ENCODE measurements around the gene HLF.
A peak's percentile ranks its signal among the peaks of the same experiment; 100 is the strongest.

Gene HLF, protein sequence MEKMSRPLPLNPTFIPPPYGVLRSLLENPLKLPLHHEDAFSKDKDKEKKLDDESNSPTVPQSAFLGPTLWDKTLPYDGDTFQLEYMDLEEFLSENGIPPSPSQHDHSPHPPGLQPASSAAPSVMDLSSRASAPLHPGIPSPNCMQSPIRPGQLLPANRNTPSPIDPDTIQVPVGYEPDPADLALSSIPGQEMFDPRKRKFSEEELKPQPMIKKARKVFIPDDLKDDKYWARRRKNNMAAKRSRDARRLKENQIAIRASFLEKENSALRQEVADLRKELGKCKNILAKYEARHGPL

DNA sequence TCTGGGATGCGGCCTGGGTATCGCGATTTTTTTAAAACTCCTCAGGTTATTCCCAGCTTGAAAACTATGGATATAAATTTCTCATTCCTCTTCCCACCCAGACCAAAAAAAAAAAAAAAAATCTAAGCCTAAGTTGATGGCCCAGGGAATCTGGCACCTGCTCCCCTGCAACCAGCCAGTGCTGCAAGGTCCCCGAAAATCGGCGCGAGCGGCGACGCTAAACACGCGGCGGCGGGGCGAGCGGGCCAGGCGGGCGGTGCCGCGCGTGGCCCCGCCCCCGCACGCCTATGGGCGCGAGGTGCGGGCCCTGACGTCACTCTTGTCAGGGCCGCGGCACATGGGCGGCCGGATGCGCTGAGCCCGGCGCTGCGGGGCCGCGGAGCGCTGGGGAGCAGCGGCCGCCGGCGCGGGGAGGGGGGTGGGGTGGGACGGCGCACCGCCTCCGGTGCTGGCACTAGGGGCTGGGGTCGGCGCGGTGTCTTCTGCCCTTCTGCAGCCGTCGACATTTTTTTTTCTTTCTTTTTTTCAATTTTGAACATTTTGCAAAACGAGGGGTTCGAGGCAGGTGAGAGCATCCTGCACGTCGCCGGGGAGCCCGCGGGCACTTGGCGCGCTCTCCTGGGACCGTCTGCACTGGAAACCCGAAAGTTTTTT is at the start of gene HLF:
Gene HLF (plus strand): TSS at position 316 of the 654 bp plus-strand sequence. CDS start 525 bp downstream, outside the sequence.
- DNase-seq = no peak

DNA sequence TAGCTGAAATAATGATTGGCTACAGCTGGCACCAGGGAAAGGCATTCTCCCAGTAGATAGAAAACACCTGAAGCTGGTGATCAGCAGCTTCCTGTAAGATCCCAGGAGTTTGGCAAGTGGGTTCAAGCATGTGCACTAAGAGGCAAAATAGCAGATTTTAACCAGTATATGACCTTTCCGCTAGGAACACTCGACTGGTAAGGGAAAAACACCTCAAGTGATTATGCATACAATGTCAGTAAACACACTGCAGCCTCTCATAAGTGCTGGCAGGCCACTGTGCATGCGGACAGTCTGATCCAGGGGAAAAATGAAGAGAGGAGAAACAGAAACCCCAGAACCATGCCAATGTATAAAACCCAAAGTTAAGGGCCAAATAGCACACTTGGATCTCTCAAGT is 49.0 kb upstream of the HLF start:
- no peak for DNase-seq

DNA sequence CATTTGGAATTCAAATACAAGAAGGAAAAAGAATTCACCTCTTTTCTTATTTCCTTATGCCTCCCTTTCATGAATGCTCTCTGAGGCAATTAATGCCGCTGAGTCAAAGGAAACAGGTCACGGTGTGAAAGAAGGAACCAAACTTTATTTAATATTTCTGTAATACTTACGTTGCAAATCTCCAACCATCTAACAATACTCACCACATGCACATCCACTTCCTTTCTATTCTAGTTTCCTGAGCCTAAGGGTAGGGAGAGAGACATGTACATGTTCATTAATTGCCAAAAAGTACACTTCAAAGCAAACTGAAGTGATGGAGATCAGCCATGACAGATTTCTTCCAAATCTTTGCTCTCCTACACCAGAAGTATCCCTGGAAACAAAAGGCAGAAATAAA is 47.9 kb upstream of the HLF start:
- no peak for DNase-seq

DNA sequence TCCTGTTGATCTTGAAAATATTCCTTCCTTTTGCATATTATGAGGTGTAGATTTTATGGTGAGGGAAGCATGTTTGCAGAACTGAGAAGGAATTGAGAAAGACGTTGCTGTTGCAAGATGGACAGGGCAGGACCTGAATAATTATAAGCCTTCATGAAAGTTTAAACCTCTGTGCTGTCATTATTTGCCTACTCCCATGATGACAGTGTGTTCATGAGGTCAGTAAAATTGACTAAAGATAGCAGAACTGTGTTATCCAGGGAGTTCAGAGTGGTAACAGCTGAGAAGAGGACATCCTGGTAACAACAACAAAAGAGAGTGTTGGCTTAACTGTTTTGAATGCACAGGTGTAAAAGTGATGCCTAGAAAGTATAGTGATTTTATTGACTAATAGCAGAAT is 45.3 kb upstream of the HLF start:
- no peak for DNase-seq

DNA sequence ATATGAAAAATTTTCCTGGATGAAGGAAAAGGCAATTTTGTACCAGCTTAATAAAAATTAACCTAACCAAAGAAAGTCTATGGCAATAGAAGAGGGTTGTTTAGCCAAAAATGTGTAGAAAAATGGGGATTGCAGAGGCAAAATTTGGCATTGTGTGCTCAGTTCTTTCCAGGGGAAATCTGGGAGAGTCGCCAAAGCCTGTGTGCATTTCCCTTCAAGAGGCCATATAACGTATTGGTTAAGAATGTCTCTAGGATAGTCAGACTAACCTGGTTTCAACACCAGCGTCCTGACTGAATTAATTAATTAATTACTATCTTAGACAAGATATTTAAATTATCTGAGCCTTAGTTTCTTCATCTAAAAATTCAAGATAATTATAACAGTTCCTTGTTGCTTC is 44.8 kb upstream of the HLF start:
- DNase-seq = no peak

DNA sequence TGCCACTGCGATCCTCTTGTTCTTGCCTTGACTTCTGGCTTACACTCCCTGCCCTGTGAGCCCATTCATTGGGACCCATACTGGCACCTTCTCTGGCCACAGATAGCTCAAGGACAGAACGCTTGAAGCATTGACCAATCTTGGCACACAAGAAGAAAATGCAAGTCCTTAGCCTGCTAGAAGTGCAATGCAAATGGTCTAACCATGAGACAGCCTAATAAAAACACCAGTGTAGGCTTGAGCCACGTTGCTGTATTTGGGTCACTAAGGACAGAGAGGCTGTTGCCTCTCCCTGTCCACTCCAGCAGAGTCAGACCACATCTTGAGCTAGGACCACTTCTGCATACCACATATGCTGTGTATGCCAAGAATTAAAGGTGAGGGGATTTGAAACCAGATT is 41.2 kb upstream of the HLF start:
- no peak for DNase-seq

DNA sequence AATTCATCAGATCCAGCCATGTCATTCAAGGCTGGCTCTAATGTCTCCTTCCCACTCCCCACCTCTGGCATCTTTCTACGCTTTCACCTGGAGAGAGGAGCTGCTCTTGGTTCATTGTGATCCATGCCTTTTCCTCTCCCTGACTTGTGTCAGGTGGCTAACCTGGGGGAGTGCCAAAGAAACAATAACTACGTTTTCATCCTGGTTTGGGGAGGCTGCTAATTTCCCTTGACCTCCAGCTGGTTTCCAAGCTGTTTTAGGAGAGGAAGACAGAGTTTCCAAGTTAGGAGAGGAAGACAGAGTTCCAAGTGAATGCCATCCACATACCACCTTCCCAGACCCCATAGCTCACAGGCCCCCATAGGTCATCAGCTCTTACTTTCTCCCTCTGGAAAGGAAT is 40.0 kb upstream of the HLF start:
- DNase-seq = no peak

DNA sequence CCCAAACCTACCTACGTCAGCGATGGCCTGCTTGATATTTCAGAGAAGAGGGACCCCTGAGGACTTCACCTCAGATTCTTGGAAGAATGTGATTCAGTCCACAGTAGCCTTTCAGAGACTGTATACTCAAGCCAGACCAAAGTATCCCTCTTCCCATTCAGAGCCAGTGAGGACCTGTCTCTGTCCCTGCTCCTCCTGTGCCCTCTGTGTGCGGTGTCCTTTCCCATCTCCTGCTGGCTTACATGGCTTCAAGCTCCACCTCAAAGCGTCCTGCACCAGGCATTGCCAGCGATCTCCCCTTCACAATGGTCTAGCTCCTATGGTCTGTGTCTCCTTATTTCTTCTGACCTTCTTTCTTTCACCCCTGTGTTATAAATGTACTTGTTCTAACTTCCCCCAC is 39.5 kb upstream of the HLF start:
- no peak for DNase-seq

DNA sequence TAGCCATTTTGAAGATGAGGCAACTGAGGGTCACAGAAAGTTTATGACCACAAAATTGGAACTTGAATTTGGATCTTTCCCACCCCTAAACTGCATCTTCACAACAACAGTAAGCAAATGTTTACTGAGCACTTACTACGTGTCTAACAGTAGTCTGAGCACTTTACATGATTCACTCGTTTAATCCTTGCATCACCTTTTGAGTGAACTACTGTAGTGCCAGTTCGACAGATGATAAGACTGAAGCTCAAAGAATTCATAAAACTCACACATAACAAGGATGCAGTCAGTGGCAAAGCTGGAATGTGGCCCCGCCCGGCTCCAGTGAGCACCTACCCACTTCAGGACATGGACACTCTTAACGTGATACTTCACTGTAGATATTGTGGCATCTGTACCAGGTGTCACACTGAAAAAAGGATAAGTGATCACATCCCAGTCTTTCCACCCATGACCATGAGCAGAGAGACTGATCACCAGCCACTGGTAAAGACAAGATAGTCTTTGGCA is 36.0 kb upstream of the HLF start:
- no peak for DNase-seq

DNA sequence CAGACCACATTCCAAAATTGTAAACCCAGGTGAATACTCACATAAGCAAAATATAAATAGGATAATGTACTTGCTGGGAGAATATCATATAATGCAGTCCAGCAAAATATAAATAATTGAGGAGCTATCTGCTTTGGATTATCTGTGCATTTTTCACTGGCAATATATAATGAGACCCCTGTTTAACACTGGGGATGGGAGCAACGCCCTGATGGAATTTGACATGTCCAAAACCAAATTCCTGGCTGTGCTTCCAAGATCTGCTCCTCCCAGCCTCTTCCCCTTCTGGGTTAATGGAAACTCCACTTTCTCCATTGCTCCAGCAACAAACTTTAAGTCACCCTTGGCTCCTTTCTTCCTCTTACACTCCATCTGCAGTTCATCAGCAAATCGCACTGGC is 35.5 kb upstream of the HLF start:
- DNase-seq = no peak

DNA sequence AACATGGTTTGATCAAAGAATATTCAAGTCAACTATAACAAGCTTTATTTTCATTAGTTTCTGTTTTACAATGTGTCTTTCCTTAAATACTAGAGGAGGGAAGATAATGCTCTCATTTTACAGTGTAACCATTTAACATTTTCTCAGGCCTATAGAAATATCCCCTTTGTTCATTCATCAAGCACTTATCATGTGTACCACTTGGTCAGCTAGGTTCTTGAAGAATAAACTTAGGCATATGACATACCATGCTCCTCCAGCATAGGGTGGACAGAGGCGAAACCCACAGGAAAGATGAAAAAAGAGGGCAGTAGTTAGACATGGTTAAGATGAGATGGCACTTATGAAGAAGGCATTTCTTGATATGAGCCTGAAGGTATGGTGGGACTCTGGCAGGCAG is 34.0 kb upstream of the HLF start:
- no peak for DNase-seq

DNA sequence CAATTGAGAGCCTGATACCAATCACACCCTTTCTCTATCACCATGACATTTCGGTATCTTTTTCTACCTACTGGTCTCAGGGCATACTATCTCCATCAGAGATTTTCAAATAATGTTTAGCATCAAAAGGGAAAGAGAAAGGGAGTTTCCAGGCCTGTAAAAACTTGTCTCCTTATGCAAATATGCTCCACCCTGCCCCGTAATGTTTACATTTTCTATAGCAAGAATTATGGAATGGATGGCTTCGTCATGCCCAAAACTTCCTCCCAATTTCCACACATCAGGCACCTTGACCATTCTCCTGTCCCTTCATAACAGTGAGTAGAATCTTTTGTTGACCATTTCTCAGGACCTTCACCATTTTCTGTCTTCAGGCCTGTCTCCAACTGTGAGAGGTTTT is 30.9 kb upstream of the HLF start:
- no peak for DNase-seq

DNA sequence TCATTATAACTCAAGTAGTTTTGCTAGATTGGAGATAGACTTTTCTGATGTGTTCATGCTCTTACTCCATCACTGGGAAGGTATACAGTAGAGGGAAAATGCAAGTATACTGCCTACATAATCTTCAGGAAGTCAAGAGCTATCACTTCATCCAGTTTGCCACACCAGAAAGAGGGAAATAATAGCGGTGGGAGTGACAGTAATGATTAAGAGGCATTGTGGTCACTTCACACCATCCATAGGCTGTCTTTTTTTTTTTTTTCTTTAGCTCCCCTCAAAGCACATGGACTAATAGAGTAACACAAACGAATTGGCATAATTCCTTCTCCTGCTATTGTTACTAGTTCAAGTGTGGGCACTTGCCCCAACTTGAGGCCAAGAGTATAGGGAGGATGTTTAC is 28.4 kb upstream of the HLF start:
- no peak for DNase-seq

DNA sequence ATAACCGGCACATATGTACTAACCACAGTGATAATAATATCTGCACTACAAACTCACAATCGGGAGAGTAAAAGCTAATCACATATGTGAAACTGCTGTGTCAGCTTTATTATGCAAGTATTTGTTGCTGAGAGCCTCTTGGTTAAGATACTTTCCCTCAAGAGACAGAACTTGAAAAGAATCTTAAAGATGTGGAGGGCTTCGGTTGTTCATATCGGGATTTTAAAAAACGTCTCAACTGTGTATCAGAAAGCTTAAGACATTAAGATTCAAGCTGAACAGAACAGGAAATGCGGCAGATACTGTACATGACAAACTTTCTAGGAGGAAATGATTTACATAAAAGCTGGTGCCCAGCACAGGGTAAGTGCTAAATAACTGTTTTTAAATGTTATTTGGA is 27.5 kb upstream of the HLF start:
- DNase-seq = no peak

DNA sequence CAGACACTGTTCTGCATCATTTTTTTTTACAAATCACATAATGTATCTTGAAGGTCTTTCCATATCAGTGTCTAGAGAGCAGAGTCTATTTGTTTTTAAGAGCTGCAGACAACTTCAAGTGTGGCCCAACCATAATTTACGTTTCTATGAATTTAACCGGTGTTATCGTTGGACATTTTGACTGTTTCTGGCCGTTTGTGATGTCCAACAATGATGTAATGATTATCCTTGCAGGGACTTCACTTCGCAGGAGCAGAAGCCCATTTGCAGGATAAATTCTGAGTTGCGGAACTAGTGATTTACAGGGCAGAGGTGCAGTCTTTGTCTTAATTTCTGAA is 26.9 kb upstream of the HLF start:
- DNase-seq = no peak

DNA sequence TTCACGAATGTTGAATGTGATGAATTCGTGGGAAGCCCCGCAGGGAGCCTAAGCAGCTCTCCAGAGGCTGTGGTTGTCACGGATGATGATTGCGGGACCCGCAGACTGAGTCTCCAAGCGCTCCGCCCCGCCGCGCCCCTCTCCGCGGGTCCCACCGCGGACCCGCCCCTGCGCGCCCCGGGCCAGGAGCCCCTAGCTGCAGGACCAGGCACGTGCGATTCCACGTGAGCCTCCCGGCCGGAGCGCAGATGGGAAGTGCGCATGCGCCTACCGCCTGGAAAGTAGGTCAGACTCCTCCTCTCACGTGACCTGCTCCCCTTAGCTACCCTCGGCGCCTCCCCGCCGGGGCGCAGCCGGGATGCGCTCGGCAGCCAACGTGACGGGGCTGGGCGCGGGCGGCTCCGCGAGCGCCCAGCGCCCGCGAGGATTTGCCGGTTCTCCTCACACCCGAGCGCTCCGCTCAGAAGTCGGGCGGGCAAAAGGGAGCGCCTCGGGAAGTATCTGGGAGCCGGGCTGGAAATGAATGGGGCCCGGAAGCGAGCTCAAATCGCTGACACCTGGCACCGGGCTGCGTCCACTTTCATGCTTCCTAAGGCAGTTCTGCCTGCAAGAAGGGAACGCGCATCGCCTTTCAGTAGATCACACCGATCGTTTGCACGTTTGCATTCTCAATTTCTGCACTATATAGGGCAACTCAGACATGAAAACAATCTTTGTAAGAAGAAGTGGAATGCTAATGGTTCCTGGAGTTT is 26.4 kb upstream of the HLF start:
- peak; percentile 87 for DNase-seq

DNA sequence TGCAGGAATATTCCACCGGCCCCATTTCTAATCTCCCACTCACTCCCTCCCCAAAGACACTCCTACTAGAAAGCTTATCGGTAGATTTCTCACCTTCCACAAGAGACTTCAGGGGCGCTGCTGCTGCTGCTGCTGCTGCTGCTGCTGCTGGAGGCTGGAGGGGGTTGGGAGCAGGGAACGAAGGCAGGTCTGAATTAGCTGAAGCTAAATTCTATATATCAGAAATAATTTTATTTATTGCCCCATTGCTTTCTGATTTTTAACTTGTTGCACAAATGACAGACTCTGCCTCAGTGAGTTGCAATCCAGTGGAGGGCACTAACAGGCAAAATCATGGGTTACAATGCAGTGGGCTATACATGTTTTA is 25.8 kb upstream of the HLF start:
- no peak for DNase-seq

DNA sequence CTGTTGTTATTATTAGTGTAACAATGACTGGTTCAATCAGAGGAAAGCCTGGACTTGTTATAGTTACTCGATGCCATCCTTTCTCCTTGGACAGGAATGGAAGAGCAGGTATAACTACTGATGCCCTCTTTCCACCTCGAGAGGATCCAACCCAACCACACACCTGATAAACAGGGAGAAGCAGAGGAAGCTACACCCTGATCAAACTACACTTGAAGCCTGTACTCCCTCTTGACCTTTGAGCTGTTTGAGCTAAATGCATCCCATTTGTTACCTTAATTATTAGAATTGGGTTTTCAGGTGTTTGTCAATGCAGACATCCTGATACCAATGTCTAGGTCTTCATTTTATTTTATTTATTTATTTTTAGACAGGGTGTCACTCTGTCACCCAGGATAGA is 23.7 kb upstream of the HLF start:
- no peak for DNase-seq

DNA sequence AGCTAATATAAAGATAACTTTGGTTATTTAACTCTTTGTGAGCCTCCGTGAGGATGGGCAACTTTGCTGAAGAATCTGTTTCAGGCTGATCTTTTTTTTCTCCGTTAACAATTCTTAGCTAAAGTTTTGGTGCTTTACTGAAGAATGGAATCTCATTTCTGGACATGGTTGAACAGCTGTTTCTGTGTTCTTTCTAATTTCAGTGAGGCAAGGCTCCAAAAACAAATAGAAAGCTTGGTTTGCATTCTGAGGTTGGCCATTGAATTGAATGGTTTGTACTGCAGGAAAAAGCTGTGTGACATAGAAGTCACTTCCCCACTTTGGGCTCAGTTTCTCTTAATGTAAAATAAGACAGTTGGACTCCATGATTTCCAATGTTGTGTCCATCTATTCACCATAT is 22.3 kb upstream of the HLF start:
- no peak for DNase-seq

DNA sequence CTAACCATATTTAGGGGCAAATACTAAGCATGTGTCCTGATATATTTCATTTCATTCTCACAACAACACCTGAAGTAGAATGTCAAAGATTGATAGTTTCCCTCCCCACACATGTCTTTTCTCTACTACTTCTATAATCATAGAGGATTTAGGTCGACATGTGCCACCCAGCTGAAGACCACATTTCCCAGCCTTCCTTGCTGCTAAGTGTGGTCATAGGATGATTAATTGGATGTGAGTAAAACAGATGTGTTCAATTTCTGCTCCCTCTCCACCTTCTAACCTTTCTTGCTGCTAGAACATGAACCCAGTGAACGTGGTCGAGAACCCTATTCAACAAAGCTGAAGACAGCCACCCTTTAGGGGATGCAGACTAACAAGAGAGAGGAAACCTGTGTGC is 18.8 kb upstream of the HLF start:
- DNase-seq = no peak

DNA sequence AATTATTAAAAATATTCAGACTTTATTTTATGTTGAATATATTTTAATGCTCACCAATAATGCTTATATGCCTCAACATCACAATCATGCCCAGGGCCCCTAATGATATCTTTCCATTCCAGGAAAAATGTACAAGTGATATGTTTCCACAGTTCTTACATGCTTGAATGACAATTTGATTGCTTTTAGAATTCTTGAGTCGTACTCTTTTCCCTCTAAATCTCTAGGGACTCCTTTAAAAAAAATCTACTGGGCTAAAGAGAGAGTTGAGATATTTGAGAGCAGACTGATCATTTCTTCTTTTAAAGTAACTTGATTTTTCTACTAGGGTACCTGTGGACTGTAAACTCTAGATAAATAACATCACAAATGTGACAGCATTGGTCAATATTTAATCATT is 18.2 kb upstream of the HLF start:
- no peak for DNase-seq

DNA sequence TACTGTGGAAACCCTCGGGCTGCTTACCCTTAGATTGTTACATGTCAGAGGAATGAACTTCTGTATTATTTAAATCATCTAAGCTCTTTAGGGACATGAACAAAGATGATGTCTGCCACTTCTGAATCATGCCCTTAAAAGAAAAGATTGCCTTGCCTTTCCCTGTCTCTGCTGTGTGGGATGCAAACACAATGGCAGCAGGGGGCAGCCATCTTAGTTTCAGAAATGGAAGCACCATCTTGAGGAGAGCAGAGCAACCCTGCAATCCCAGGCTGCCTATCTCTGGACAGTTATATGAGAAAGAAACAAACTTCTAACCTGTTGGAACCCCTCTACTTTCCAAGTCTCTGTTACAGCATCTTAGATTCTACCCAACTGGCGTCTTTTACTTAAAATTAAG is 16.7 kb upstream of the HLF start:
- DNase-seq = no peak

DNA sequence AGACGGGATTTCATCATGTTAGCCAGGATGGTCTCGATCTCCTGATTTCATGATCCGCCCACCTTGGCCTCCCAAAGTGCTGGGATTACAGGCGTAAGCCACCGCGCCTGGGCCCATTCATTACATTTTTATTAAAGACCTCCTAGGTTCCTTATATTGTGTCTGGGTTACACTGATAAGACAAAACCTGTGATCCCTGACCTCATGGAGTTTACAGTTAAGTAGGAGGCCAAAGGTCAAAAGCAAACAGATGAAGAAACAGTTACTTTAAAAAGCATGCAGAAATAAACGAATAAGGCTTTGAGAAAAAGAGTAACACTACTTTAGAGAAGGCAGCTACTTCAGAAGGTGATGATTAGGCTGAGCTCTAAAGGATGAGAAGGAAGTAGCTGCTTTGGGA is 14.9 kb upstream of the HLF start:
- no peak for DNase-seq

DNA sequence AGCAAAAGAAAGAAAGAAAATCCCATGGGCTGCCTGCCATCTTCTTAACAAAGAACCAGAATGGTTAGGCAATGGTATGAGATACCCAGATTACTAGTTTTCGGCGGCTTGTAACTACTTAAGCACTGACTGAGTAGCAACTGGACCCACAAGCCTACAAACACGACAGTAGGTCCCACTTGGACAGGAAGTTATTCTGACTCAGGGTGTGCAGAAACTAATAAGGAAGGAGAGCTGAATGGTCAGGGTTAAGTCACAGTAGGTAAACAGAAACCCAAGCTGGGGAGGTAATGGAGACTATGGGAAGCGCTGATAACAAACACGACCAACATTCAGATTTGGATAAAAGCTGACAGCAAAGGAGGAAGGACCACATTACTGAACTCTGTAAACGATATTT is 10.4 kb upstream of the HLF start:
- DNase-seq = no peak

All from NCI-H187 treated with DMSO at 0.1 percent for 48 hours (cell line).